Measurements from ENCODE around the gene GALNT16. TPM values are rescaled to one million over a fixed set of nuclear protein-coding genes. Genes with fewer than 3 reads are reported as not detected.

The GALNT16 gene
- total RNA-seq, 1 donor from 2014 or later = 3.5 TPM

DNA sequence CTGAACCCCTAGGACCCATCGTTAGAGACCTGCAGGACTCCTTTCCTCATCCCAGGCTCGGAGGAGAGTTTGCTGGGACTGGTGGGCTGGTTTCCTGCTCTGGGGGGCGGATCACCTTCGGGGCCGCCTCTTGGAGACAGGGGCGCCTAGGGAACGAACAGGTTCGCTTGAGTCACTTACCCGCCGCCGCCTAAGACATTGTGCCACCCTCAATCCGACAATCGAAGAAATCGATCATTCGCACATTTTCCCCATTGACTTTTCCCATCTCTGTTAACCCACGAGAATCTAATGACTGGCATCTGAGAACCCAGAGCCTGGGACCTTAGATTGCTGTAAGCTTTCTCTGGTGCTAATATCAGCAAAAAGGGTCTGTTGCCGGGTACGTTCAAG lies 138.9 kb downstream of the GALNT16 start:
- H3K27me3 ChIP-seq = no peaks in the 10 kb centered on the region
- no peaks in the 10 kb centered on the region for H3K27me3 Mint-ChIP-seq (ENCODE audit: insufficient read depth, low read depth)
- H3K9me3 Mint-ChIP-seq = no peaks in the 10 kb centered on the region
- H3K36me3 ChIP-seq = peaks cover 16% of the 10 kb centered on the region
- H3K27ac ChIP-seq = no peak overlapping the region
- H3K79me2 ChIP-seq (ENCODE audit: low read depth) = peaks cover 96% of the 10 kb centered on the region
- peaks cover 18% of the 10 kb centered on the region for H3K36me3 Mint-ChIP-seq
- TF ChIP-seq EZH2phosphoT487 (IDR thresholded peaks at IDR 0.05) (no peak), EZH2 (IDR thresholded peaks at IDR 0.05) (no peak), CTCF (IDR thresholded peaks at IDR 0.05) (no peak)
- H3K27ac Mint-ChIP-seq = peak overlapping the region; percentile 100
- H3K4me3 ChIP-seq = peak overlapping the region; percentile 93
- peak overlapping the region; percentile 99 for H2AFZ ChIP-seq (replicated peaks)
- no peaks in the 10 kb centered on the region for H3K9me3 ChIP-seq (ENCODE audit: low read depth)
- no peak for DNase-seq (ENCODE audit: low spot score)
- H3K9ac ChIP-seq = peak overlapping the region; percentile 69
- H4K20me1 ChIP-seq (ENCODE audit: low read depth) = peaks cover 66% of the 10 kb centered on the region
- peaks cover 9% of the 10 kb centered on the region for H3F3A ChIP-seq (ENCODE audit: low read depth)
- H3K4me1 ChIP-seq = peaks cover 35% of the 10 kb centered on the region
- peak overlapping the region; percentile 94 for H3K4me3 Mint-ChIP-seq
- H3K4me2 ChIP-seq = peak overlapping the region; percentile 84
- peaks cover 36% of the 10 kb centered on the region for H3K4me1 Mint-ChIP-seq

DNA sequence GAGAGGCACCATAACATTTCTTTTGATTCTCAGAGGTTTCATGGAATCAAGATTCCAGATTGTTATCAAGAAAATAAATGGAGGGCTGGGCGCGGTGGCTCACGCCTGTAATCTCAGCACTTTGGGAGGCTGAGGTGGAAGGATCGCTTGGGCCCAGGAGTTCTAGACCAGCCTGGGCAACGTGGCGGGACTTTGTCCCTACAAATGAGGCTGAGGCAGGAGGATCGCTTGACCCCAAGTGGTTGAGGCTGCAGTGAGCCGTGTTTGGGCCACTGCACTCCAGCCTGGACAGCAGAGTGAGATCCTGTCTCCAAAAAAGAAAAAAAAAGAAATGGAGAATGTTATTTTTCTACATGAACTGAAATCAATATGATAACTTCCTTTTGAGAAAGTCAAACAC lies 139.8 kb downstream of the GALNT16 start:
- H3K36me3 Mint-ChIP-seq = peaks cover 22% of the 10 kb centered on the region

GRCh38 chr14:69400154-69400553 lies 140.2 kb downstream of the GALNT16 start:
- no peaks in the 10 kb centered on the region for H3K27me3 ChIP-seq
- peaks cover 59% of the 10 kb centered on the region for H4K20me1 ChIP-seq (ENCODE audit: low read depth)
- H3K36me3 ChIP-seq = peaks cover 12% of the 10 kb centered on the region
- peak overlapping the region; percentile 93 for H3K4me3 ChIP-seq
- Mint-ChIP-seq H3K4me3 (peak overlapping the region; percentile 94), H3K27me3 (ENCODE audit: insufficient read depth, low read depth) (no peaks in the 10 kb centered on the region), H3K36me3 (peaks cover 19% of the 10 kb centered on the region), H3K9me3 (peaks cover 3% of the 10 kb centered on the region), H3K27ac (no peak overlapping the region), H3K4me1 (peaks cover 36% of the 10 kb centered on the region)
- peaks cover 96% of the 10 kb centered on the region for H3K79me2 ChIP-seq (ENCODE audit: low read depth)
- H3K4me2 ChIP-seq = peak overlapping the region; percentile 84
- no peaks in the 10 kb centered on the region for H3K9me3 ChIP-seq (ENCODE audit: low read depth)
- no peak for TF ChIP-seq EZH2 (IDR thresholded peaks at IDR 0.05)
- no peak for TF ChIP-seq EZH2phosphoT487 (IDR thresholded peaks at IDR 0.05)
- TF ChIP-seq CTCF (IDR thresholded peaks at IDR 0.05) = no peak
- peaks cover 9% of the 10 kb centered on the region for H3F3A ChIP-seq (ENCODE audit: low read depth)
- H3K4me1 ChIP-seq = peaks cover 35% of the 10 kb centered on the region
- H3K27ac ChIP-seq = no peak overlapping the region
- peak overlapping the region; percentile 9 for H3K9ac ChIP-seq
- no peak for DNase-seq (ENCODE audit: low spot score)
- H2AFZ ChIP-seq (replicated peaks) = no peak overlapping the region

More for the DNA sequence above, 139.8 kb downstream of the GALNT16 start:
- Histone ChIP-seq H3K36me3 (peaks cover 13% of the 10 kb centered on the region), H4K20me1 (ENCODE audit: low read depth) (peaks cover 59% of the 10 kb centered on the region), H3K9ac (peak overlapping the region; percentile 69), H3K9me3 (ENCODE audit: low read depth) (no peaks in the 10 kb centered on the region), H3K27ac (no peak overlapping the region), H3K79me2 (ENCODE audit: low read depth) (peaks cover 96% of the 10 kb centered on the region), H3K4me3 (peak overlapping the region; percentile 93), H3K4me1 (peaks cover 35% of the 10 kb centered on the region), H3K4me2 (peak overlapping the region; percentile 84), H2AFZ (replicated peaks) (no peak overlapping the region), H3K27me3 (no peaks in the 10 kb centered on the region), H3F3A (ENCODE audit: low read depth) (peaks cover 9% of the 10 kb centered on the region)
- TF ChIP-seq EZH2 (IDR thresholded peaks at IDR 0.05) (no peak), EZH2phosphoT487 (IDR thresholded peaks at IDR 0.05) (no peak), CTCF (IDR thresholded peaks at IDR 0.05) (no peak)
- Mint-ChIP-seq H3K4me3 (peak overlapping the region; percentile 94), H3K27me3 (ENCODE audit: insufficient read depth, low read depth) (no peaks in the 10 kb centered on the region), H3K27ac (no peak overlapping the region), H3K9me3 (peaks cover 2% of the 10 kb centered on the region), H3K4me1 (peaks cover 36% of the 10 kb centered on the region)
- DNase-seq (ENCODE audit: low spot score) = no peak
